Stomach (tissue), 4 donors: ENCODE measurements around the gene CYB561.

Experiments
- EP300 ChIP-seq: sonication (generic); formaldehyde crosslinking; IDR thresholded peaks from one replicate; pipeline ENCODE4 v1.6.1; 2017; ENCODE audit warnings: antibody characterized with exemption
- POLR2A ChIP-seq, 4 donors: fragments of 450-650 bp; IDR thresholded peaks; one replicate each; pipeline ENCODE4 v1.6.1; 2016; ENCODE audit warnings: antibody characterized with exemption in 4 of 4, control low read depth in 2 of 4, mild to moderate bottlenecking in 1 of 4, moderate library complexity in 1 of 4
- POLR2AphosphoS5 ChIP-seq, 3 donors: sonication (generic); formaldehyde crosslinking; IDR thresholded peaks; one replicate each; pipeline ENCODE4 v1.6.1; 2016; ENCODE audit warnings: antibody characterized with exemption in 3 of 3
- TF ChIP-seq, protein P1 (sequence below), 7 experiments: fragments of 450-650 bp in 4 of 7; fragments of 200-600 bp in 3 of 7; sonication (generic) in 3 of 7; IDR thresholded peaks; one replicate each; pipeline ENCODE4 v1.5.1; 2016 to 2019; ENCODE audit warnings: antibody characterized with exemption in 7 of 7, control low read depth in 2 of 7, mild to moderate bottlenecking in 1 of 7

DNA sequence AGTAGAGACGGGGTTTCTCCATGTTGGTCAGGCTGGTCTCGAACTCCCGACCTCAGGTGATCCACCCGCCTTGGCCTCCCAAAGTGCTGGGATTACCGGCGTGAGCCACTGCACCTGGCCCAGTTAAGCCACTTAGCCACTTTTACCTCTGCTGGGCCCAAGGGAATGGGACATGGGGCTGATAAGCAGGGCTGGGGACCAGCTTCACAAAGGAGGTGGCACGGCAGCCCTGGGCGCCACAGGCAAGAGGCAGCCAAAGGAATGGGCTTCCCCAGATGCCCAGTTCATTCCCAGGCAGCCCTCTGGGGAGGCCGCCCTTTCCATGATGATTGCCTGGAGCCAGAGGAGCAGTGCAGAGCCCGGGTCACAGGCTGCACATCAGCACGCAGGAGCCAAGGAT lies 5.0 kb upstream of the CYB561 start:
- no peak for TF ChIP-seq POLR2AphosphoS5 (IDR thresholded peaks at IDR 0.05)
- TF ChIP-seq POLR2A (IDR thresholded peaks at IDR 0.05) = no peak
- TF ChIP-seq, protein P1, sequence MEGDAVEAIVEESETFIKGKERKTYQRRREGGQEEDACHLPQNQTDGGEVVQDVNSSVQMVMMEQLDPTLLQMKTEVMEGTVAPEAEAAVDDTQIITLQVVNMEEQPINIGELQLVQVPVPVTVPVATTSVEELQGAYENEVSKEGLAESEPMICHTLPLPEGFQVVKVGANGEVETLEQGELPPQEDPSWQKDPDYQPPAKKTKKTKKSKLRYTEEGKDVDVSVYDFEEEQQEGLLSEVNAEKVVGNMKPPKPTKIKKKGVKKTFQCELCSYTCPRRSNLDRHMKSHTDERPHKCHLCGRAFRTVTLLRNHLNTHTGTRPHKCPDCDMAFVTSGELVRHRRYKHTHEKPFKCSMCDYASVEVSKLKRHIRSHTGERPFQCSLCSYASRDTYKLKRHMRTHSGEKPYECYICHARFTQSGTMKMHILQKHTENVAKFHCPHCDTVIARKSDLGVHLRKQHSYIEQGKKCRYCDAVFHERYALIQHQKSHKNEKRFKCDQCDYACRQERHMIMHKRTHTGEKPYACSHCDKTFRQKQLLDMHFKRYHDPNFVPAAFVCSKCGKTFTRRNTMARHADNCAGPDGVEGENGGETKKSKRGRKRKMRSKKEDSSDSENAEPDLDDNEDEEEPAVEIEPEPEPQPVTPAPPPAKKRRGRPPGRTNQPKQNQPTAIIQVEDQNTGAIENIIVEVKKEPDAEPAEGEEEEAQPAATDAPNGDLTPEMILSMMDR (IDR thresholded peaks at IDR 0.05) = no peak
- no peak for TF ChIP-seq EP300
